ENCODE results near the gene LCK.
"Not testable (repeated sequence)": the region's sequence is repeated elsewhere in the genome, so short reads cannot be mapped to it uniquely, and the experiment has no call there.

Gene LCK

DNA sequence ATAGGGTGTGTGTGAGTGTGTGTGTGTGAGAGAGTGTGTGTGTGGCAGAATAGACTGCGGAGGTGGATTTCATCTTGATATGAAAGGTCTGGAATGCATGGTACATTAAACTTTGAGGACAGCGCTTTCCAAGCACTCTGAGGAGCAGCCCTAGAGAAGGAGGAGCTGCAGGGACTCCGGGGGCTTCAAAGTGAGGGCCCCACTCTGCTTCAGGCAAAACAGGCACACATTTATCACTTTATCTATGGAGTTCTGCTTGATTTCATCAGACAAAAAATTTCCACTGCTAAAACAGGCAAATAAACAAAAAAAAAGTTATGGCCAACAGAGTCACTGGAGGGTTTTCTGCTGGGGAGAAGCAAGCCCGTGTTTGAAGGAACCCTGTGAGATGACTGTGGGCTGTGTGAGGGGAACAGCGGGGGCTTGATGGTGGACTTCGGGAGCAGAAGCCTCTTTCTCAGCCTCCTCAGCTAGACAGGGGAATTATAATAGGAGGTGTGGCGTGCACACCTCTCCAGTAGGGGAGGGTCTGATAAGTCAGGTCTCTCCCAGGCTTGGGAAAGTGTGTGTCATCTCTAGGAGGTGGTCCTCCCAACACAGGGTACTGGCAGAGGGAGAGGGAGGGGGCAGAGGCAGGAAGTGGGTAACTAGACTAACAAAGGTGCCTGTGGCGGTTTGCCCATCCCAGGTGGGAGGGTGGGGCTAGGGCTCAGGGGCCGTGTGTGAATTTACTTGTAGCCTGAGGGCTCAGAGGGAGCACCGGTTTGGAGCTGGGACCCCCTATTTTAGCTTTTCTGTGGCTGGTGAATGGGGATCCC lies 22.5 kb downstream of the LCK start:
- peak in 1 of 2 donors; percentile 80 for DNase-seq (ENCODE audit: low read depth in 1 of 2, low spot score in 1 of 2)

DNA sequence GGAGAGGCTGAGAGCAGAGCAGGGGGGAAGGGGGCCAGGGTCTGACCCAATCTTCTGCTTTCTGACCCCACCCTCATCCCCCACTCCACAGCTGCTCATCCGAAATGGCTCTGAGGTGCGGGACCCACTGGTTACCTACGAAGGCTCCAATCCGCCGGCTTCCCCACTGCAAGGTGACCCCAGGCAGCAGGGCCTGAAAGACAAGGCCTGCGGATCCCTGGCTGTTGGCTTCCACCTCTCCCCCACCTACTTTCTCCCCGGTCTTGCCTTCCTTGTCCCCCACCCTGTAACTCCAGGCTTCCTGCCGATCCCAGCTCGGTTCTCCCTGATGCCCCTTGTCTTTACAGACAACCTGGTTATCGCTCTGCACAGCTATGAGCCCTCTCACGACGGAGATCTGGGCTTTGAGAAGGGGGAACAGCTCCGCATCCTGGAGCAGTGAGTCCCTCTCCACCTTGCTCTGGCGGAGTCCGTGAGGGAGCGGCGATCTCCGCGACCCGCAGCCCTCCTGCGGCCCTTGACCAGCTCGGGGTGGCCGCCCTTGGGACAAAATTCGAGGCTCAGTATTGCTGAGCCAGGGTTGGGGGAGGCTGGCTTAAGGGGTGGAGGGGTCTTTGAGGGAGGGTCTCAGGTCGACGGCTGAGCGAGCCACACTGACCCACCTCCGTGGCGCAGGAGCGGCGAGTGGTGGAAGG lies 23.7 kb downstream of the LCK start:
- no peak for DNase-seq (ENCODE audit: low read depth in 1 of 2, low spot score in 1 of 2)

- no peak for DNase-seq (ENCODE audit: low read depth in 1 of 2, low spot score in 1 of 2)
Observed at GRCh38 chr1:32275424-32275823, 24.4 kb downstream of the LCK start.

- DNase-seq (ENCODE audit: low read depth in 1 of 2, low spot score in 1 of 2), result no peak
Observed at GRCh38 chr1:32276032-32276782, 25.1 kb downstream of the LCK start.

- DNase-seq (ENCODE audit: low read depth in 1 of 2, low spot score in 1 of 2), result not testable (repeated sequence)
Observed at GRCh38 chr1:32284777-32285176, 33.7 kb downstream of the LCK start.

- no peak for DNase-seq (ENCODE audit: low read depth in 1 of 2, low spot score in 1 of 2)
Observed at GRCh38 chr1:32285658-32286057, 34.6 kb downstream of the LCK start.

- DNase-seq (ENCODE audit: low read depth in 1 of 2, low spot score in 1 of 2), result no peak
Observed at GRCh38 chr1:32286763-32287162, 35.7 kb downstream of the LCK start.

- DNase-seq (ENCODE audit: low read depth in 1 of 2, low spot score in 1 of 2), result no peak
Observed at GRCh38 chr1:32289256-32289655, 38.2 kb downstream of the LCK start.

DNA sequence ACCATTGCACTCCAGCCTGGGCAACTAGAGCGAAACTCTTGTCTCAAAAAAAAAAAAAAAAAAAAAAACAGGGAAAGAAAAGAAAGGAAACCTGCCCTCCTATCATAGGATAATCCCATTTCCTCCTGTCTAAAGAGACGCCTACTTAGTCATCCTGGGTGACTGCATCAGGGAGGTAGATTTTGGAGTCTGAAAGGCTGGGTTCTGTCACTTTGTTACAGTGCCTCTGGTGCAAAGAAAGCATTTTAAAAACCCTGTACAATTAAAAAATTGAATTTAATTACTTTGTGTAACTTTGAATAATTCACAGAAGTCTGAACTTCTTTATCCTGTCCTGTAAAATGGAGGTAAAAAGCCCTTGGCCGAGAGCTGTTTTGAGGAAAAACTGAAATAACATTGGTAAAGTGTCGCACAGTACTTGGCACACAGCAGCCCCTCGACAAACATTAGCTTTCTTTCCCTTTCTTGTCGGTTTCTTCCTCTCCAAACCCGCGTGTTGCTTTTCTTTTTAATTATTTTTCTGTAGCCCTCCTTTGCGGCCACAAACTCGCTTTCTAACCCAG lies 40.2 kb downstream of the LCK start:
- DNase-seq (ENCODE audit: low read depth in 1 of 2, low spot score in 1 of 2), result no peak

GRCh38 chr1:32291708-32292538 lies 40.9 kb downstream of the LCK start, which contains the start of gene HDAC1:
Gene HDAC1, plus strand, starts transcription at chr1:32292083. Its CDS starts 87 bp downstream, at chr1:32292170.
- DNase-seq (ENCODE audit: low read depth in 1 of 2, low spot score in 1 of 2), result peak; percentile 94 to 96

DNA sequence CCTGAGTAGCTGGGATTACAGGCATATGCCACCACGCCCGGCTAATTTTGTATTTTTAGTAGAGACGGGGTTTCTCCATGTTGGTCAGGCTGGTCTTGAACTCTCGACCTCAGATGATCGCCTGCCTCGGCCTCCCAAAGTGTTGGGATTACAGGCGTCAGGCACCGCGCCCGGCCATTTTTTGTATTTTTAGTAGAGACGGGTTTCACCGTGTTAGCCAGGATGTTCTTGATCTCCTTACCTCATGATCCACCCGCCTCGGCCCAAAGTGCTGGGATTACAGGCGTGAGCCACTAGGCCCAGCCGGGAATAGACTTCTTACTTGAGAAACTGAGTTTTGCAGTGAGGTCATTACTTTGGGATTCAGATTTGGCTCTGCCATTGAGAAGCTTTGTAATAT lies 47.1 kb downstream of the LCK start:
- not testable (repeated sequence) for DNase-seq (ENCODE audit: low read depth in 1 of 2, low spot score in 1 of 2)

DNA sequence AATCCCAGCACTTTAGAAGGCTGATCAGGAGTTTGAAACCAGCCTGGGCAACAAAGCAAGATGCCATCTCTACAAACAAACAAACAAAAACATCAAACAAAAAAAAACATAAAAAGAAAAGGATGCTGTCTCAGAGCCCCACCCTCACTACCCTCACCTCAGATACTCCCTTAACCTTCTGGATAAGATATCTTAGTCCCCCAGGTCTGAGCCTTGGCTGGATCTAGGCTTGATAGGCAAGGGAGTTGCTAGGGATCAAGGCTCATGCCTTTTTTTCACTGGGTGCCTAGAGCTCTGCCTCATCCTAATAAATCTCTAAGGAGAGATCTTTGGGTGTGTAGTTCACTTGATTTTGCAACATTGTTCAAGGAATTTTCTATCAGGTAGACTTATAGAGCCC lies 48.3 kb downstream of the LCK start:
- no peak for DNase-seq (ENCODE audit: low read depth in 1 of 2, low spot score in 1 of 2)

DNA sequence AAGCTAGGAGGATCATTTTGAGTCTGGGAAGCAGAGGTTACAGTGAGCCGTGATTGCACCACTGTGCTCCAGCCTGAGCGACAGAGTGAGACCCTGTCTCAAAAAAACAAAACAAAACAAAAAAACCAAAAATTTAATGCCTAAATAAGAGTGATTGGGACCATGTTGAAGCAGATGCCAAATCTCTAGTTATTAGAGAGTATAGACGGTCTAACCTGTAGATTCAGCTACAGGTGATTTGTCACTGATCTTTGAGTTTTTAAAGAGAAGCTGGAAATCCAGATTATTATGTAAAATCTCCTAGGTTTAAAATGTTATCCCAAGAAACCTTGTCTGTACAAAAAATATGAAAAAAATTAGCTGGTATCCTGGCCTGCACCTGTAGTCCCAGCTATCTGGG lies 52.3 kb downstream of the LCK start:
- no peak for DNase-seq (ENCODE audit: low read depth in 1 of 2, low spot score in 1 of 2)

- no peak for DNase-seq (ENCODE audit: low read depth in 1 of 2, low spot score in 1 of 2)
Observed at GRCh38 chr1:32303997-32304622, 53.0 kb downstream of the LCK start.

- no peak for DNase-seq (ENCODE audit: low read depth in 1 of 2, low spot score in 1 of 2)
Observed at GRCh38 chr1:32305310-32305709, 54.2 kb downstream of the LCK start.

GRCh38 chr1:32307324-32307723 lies 56.3 kb downstream of the LCK start:
- DNase-seq (ENCODE audit: low read depth in 1 of 2, low spot score in 1 of 2), result no peak

DNA sequence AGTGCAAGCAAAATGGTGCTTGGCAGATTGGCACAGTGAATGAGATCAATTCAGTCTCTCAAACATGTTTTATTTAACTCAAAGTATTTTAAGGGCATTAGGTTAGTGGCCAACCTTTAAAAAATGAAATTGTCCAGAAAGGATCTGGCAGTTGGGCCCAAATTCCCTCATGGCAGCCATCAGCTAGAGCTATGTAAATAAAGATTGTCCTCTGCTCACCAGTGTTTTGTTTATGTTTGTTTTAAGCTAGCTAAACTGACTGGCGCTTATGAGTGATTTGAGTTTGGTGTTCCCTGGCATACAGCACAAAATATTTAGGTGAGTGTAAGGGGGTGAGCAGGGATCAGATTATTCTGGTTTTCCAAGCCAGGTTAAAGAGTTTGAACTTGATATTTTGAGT lies 58.9 kb downstream of the LCK start:
- no peak for DNase-seq (ENCODE audit: low read depth in 1 of 2, low spot score in 1 of 2)

DNA sequence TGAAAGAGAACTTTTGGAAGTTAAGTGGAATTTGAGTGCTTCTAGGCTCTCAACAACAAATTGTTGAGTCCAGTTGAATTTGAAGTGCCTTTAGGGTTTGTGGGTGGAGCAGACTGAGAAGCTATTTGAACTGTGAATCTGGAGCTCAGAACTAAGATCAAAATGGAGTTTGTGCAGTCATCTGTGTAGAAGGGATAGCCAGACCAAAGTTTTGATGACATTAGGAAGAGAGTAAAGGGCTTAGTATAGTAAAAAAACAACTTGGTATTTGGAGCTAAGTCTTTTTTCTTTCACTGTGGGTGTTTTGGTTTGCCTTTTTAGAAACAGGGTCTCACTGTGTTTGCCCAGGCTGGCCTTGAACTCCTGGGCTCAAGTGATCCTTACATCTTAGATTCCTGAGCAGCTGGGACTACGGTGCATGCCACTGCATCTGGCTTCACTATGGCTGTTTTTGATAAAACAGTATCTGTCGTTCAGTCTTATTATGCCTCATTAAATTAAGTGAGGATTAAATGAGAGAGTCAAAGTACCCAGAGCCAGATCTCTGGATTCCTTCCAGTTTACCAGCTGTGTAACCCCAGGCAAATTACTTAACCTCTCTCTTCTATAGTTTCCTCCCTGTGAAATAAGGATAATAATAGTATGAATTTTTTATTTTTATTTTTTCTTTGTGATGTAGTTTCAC lies 60.8 kb downstream of the LCK start:
- no peak for DNase-seq (ENCODE audit: low read depth in 1 of 2, low spot score in 1 of 2)

GRCh38 chr1:32316903-32317277 lies 65.8 kb downstream of the LCK start:
- DNase-seq (ENCODE audit: low read depth in 1 of 2, low spot score in 1 of 2), result no peak

Data from activated CD4-positive, alpha-beta T cell treated with anti-CD3 and anti-CD28 coated beads, Interleukin-2, amount 50 U/mL, for 24 hours (primary cell).